ENCODE results near the gene AMIGO1. TPM values are rescaled to one million over a fixed set of nuclear protein-coding genes. Genes with fewer than 3 reads are reported as not detected.

AMIGO1 gene
- total RNA-seq, 2 donors from 2014 or later = 11.0 to 15.1 TPM

DNA sequence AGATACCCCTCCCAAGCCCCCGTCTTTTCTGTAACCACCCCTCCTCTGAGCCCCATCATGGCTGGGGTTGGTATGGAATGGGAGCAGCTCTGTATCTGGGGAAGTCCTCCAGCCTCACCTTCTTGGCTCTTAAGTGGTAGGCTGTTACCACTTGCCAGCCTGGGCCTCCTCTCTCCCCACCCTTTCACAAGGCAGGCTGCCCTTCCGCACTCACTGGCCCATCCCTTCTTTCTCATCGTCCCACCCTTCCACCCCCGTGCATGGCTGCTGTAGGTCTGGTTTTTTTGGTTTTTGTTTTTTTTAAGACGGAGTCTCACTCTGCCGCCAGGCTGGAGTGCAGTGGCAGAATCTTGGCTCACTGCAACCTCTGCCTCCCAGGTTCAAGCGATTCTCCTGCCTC, 10.4 kb downstream of the AMIGO1 start:
- H3K27me3 ChIP-seq = no peaks in the 10 kb centered on the region
- DNase-seq (ENCODE audit: low spot score) = no peak
- no peak overlapping the region for H3K4me3 ChIP-seq
- peaks cover 16% of the 10 kb centered on the region for H3K36me3 ChIP-seq
- peaks cover 0 to 18% of the 10 kb centered on the region in 2 donors for H3K4me1 ChIP-seq
- H3K9me3 ChIP-seq = no peaks in the 10 kb centered on the region
- no peak for TF ChIP-seq CTCF (IDR thresholded peaks at IDR 0.05)
- no peak overlapping the region for H3K27ac ChIP-seq

- Histone ChIP-seq H3K4me1 (peaks cover 0 to 23% of the 10 kb centered on the region in 2 donors), H3K36me3 (peaks cover 16% of the 10 kb centered on the region), H3K9me3 (no peaks in the 10 kb centered on the region), H3K4me3 (no peak overlapping the region), H3K27me3 (no peaks in the 10 kb centered on the region), H3K27ac (no peak overlapping the region)
- TF ChIP-seq CTCF (IDR thresholded peaks at IDR 0.05) = peak in 1 of 2 donors; percentile 65
- no peak for DNase-seq (ENCODE audit: low spot score)
These were observed 11.2 kb downstream of the AMIGO1 start for GRCh38 chr1:109498161-109498801.

DNA sequence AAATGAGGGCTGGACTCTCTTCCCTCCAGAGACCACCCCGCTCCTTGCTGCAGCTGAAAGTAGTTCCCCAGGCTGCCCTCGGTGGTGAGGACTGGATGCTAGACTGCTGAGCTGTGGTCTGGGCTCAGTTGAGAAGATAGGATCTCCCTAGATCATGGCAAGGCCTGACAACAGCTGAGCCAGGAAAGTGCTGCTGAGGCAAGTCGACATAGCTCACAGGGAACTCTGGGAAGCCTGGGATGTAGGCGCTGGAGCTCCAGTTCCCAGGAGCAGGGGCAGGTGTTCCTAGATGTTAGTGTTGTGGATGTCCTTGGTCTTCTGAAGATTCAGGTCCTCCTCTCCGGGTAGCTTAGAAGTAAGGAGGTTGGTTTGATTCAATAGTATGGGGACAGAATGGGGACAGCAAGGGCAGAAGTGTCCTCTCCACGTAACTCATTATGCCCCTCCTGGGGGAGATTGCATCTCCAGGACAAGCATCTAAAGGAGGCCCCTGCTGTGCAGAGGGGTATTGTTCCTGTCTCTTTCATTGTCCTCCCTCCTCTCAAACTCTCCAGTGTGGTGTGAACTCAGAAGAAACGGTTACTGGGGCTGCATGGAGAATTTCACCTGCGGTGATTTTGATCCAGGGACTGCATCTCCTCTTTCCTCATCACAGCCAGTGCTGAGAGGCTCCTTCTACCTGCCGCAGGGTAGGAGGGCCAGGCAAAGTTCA, 11.9 kb downstream of the AMIGO1 start:
- H3K4me1 ChIP-seq = peaks cover 0 to 25% of the 10 kb centered on the region in 2 donors
- no peak for TF ChIP-seq CTCF (IDR thresholded peaks at IDR 0.05)
- H3K27ac ChIP-seq = no peak overlapping the region
- H3K9me3 ChIP-seq = no peaks in the 10 kb centered on the region
- H3K4me3 ChIP-seq = no peak overlapping the region
- peaks cover 16% of the 10 kb centered on the region for H3K36me3 ChIP-seq
- no peak for DNase-seq (ENCODE audit: low spot score)
- no peaks in the 10 kb centered on the region for H3K27me3 ChIP-seq

DNA sequence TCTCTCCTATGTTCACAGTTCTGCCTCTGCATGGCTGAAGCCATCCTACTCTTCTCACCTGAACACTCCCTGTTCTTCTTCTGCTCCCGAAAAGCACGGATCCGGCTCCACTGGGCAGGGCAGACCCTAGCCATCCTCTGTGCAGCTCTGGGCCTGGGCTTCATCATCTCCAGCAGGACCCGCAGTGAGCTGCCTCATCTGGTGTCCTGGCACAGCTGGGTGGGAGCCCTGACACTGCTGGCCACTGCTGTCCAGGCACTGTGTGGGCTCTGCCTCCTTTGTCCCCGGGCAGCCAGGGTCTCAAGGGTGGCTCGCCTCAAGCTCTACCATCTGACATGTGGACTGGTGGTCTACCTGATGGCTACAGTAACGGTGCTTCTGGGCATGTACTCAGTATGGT, 13.8 kb downstream of the AMIGO1 start:
- Histone ChIP-seq H3K9me3 (no peaks in the 10 kb centered on the region), H3K4me3 (no peak overlapping the region), H3K36me3 (peaks cover 16% of the 10 kb centered on the region), H3K4me1 (peaks cover 0 to 28% of the 10 kb centered on the region in 2 donors), H3K27ac (no peak overlapping the region), H3K27me3 (no peaks in the 10 kb centered on the region)
- TF ChIP-seq CTCF (IDR thresholded peaks at IDR 0.05) = no peak
- no peak for DNase-seq (ENCODE audit: low spot score)

- DNase-seq (ENCODE audit: low spot score) = peak; percentile 79
- TF ChIP-seq CTCF (IDR thresholded peaks at IDR 0.05) = peak; percentile 96 to 98
- no peaks in the 10 kb centered on the region for H3K9me3 ChIP-seq
- peak within 1 kb of the TSS; percentile 85 to 86 for H3K4me3 ChIP-seq
- H3K4me1 ChIP-seq = peaks cover 0 to 28% of the 10 kb centered on the region in 2 donors
- peaks cover 16% of the 10 kb centered on the region for H3K36me3 ChIP-seq
- peak within 1 kb of the TSS; percentile 69 to 74 for H3K27ac ChIP-seq
- H3K27me3 ChIP-seq = no peaks in the 10 kb centered on the region
These were observed 15.6 kb downstream of the AMIGO1 start, which contains the start of gene CYB561D1 for GRCh38 chr1:109493805-109494539. Gene CYB561D1, plus strand, starts transcription at chr1:109494094. Its CDS starts 46 bp downstream, at chr1:109494140.
